Measurements from ENCODE around the gene EN1. TPM values are rescaled to one million over a fixed set of nuclear protein-coding genes. Genes with fewer than 3 reads are reported as not detected.

The EN1 gene
- polyA plus RNA-seq, 3 donors: not detected

- Histone ChIP-seq H3K4me2 (replicated peaks; ENCODE audit: extremely low read depth, low read length, poor library complexity, severe bottlenecking) (no peak overlapping the region), H3K79me2 (ENCODE audit: insufficient read depth, low read length) (no peaks in the 10 kb centered on the region), H3K27ac (ENCODE audit: low read depth in 1 of 2, low read length in 2 of 2) (no peak overlapping the region), H4K20me1 (ENCODE audit: insufficient read depth, low read length) (no peaks in the 10 kb centered on the region), H3K27me3 (ENCODE audit: control insufficient read depth in 2 of 2, insufficient read depth in 2 of 2, low read length in 2 of 2) (peaks cover 75 to 95% of the 10 kb centered on the region in 2 donors), H3K4me3 (replicated peaks in 1 of 3; ENCODE audit: low read depth in 2 of 3, low read length in 3 of 3) (no peak overlapping the region), H3K9ac (ENCODE audit: insufficient read depth, low read length, poor library complexity, severe bottlenecking) (no peak overlapping the region), H2AFZ (ENCODE audit: insufficient read depth, low read depth, low read length, poor library complexity, severe bottlenecking) (no peak overlapping the region), H3K9me3 (replicated peaks in 1 of 2; ENCODE audit: control insufficient read depth in 1 of 2, insufficient read depth in 1 of 2, low read length in 2 of 2) (peaks cover 4 to 61% of the 10 kb centered on the region in 2 donors), H3K4me1 (ENCODE audit: control insufficient read depth in 1 of 2, insufficient read depth in 2 of 2, low read length in 2 of 2) (peaks cover 4 to 6% of the 10 kb centered on the region in 2 donors), H3K36me3 (replicated peaks in 1 of 2; ENCODE audit: control insufficient read depth in 1 of 2, insufficient read depth in 2 of 2, low read length in 2 of 2) (no peaks in the 10 kb centered on the region)
- Mint-ChIP-seq H3K9me3 (peaks cover 0 to 24% (median 19%) of the 10 kb centered on the region in 7 donors), H3K4me1 (peaks cover 34% of the 10 kb centered on the region), H3K27me3 (ENCODE audit: low read depth in 3 of 3) (peaks cover 89 to 95% (median 92%) of the 10 kb centered on the region in 3 donors), H3K27ac (no peak overlapping the region), H3K36me3 (peaks cover 2 to 11% of the 10 kb centered on the region in 2 donors), H3K4me3 (peak overlapping the region in 1 of 2 donors; percentile 80)
- 13% methylated on average over 4 of the region's 8 CpGs for WGBS (ENCODE audit: insufficient coverage)
- DNase-seq: no peak
- intact Hi-C loops (cut with micrococcal nuclease): no loop called here
- no peak for TF ChIP-seq CTCF (IDR thresholded peaks at IDR 0.05)
These were observed 3.0 kb downstream of the EN1 start for GRCh38 chr2:118844261-118845004.

- Histone ChIP-seq H3K9me3 (replicated peaks in 1 of 2; ENCODE audit: control insufficient read depth in 1 of 2, insufficient read depth in 1 of 2, low read length in 2 of 2) (peaks cover 4 to 59% of the 10 kb centered on the region in 2 donors), H3K27me3 (ENCODE audit: control insufficient read depth in 2 of 2, insufficient read depth in 2 of 2, low read length in 2 of 2) (peaks cover 75 to 95% of the 10 kb centered on the region in 2 donors), H3K9ac (ENCODE audit: insufficient read depth, low read length, poor library complexity, severe bottlenecking) (no peak overlapping the region), H3K36me3 (replicated peaks in 1 of 2; ENCODE audit: control insufficient read depth in 1 of 2, insufficient read depth in 2 of 2, low read length in 2 of 2) (no peaks in the 10 kb centered on the region), H3K27ac (ENCODE audit: low read depth in 1 of 2, low read length in 2 of 2) (no peak overlapping the region), H3K4me1 (ENCODE audit: control insufficient read depth in 1 of 2, insufficient read depth in 2 of 2, low read length in 2 of 2) (peaks cover 4 to 6% of the 10 kb centered on the region in 2 donors), H3K79me2 (ENCODE audit: insufficient read depth, low read length) (no peaks in the 10 kb centered on the region), H3K4me2 (replicated peaks; ENCODE audit: extremely low read depth, low read length, poor library complexity, severe bottlenecking) (no peak overlapping the region), H2AFZ (ENCODE audit: insufficient read depth, low read depth, low read length, poor library complexity, severe bottlenecking) (no peak overlapping the region), H3K4me3 (replicated peaks in 1 of 3; ENCODE audit: low read depth in 2 of 3, low read length in 3 of 3) (no peak overlapping the region), H4K20me1 (ENCODE audit: insufficient read depth, low read length) (no peaks in the 10 kb centered on the region)
- H3K4me1 Mint-ChIP-seq: peaks cover 31% of the 10 kb centered on the region
- peaks cover 89 to 95% (median 92%) of the 10 kb centered on the region in 3 donors for H3K27me3 Mint-ChIP-seq (ENCODE audit: low read depth in 3 of 3)
- 10% methylated on average over 4 of the region's 10 CpGs for WGBS (ENCODE audit: insufficient coverage)
- H3K27ac Mint-ChIP-seq: no peak overlapping the region
- intact Hi-C loops (cut with micrococcal nuclease): no loop called here
- peak overlapping the region in 1 of 2 donors; percentile 80 for H3K4me3 Mint-ChIP-seq
- no peak for DNase-seq
- peaks cover 2 to 11% of the 10 kb centered on the region in 2 donors for H3K36me3 Mint-ChIP-seq
- no peak for TF ChIP-seq CTCF (IDR thresholded peaks at IDR 0.05)
- H3K9me3 Mint-ChIP-seq: peaks cover 0 to 24% (median 19%) of the 10 kb centered on the region in 7 donors
These were observed 3.8 kb downstream of the EN1 start for GRCh38 chr2:118843483-118844132.

Measured in CD14-positive monocyte (primary cell).